ENCODE measurements around the gene CAPRIN1.

Gene CAPRIN1

GRCh38 chr11:34111722-34112270 lies 60.3 kb downstream of the CAPRIN1 start:
- Histone ChIP-seq H3K36me3 (replicated peaks; ENCODE audit: low read depth, low read length) (peaks cover 81% of the 10 kb centered on the region), H3K9ac (ENCODE audit: low read length) (no peak overlapping the region)

GRCh38 chr11:34114014-34114413 lies 62.5 kb downstream of the CAPRIN1 start:
- Histone ChIP-seq H4K20me1 (ENCODE audit: insufficient read depth, low read length) (no peaks in the 10 kb centered on the region), H3K79me2 (ENCODE audit: low read length) (peaks cover 26% of the 10 kb centered on the region), H2AFZ (ENCODE audit: low read depth, low read length) (no peak overlapping the region), H3K36me3 (replicated peaks; ENCODE audit: low read depth, low read length) (peaks cover 87% of the 10 kb centered on the region), H3K4me1 (ENCODE audit: low read length) (no peaks in the 10 kb centered on the region), H3K9ac (ENCODE audit: low read length) (no peak overlapping the region), H3K4me3 (ENCODE audit: low read length) (no peak overlapping the region), H3K27ac (ENCODE audit: low read length) (no peak overlapping the region), H3K9me3 (ENCODE audit: insufficient read depth, low read length) (no peaks in the 10 kb centered on the region), H3K4me2 (ENCODE audit: low read length) (no peak overlapping the region), H3K27me3 (ENCODE audit: low read depth, low read length) (no peaks in the 10 kb centered on the region)
- TF ChIP-seq CTCF (IDR thresholded peaks at IDR 0.05; ENCODE audit: low read depth, low read length) = no peak
- no peak for TF ChIP-seq EZH2phosphoT487 (IDR thresholded peaks at IDR 0.05; ENCODE audit: low read depth)

More at GRCh38 chr11:34111722-34112270, 60.3 kb downstream of the CAPRIN1 start:
- Histone ChIP-seq H3K9me3 (ENCODE audit: insufficient read depth, low read length) (no peaks in the 10 kb centered on the region), H4K20me1 (ENCODE audit: insufficient read depth, low read length) (no peaks in the 10 kb centered on the region), H3K4me1 (ENCODE audit: low read length) (peaks cover 5% of the 10 kb centered on the region), H2AFZ (ENCODE audit: low read depth, low read length) (no peak overlapping the region), H3K79me2 (ENCODE audit: low read length) (peaks cover 48% of the 10 kb centered on the region), H3K4me3 (ENCODE audit: low read length) (no peak overlapping the region), H3K27me3 (ENCODE audit: low read depth, low read length) (no peaks in the 10 kb centered on the region), H3K27ac (ENCODE audit: low read length) (no peak overlapping the region), H3K4me2 (ENCODE audit: low read length) (no peak overlapping the region)
- TF ChIP-seq EZH2phosphoT487 (IDR thresholded peaks at IDR 0.05; ENCODE audit: low read depth) (no peak), CTCF (IDR thresholded peaks at IDR 0.05; ENCODE audit: low read depth, low read length) (no peak)

GRCh38 chr11:34114471-34114870 lies 62.9 kb downstream of the CAPRIN1 start:
- no peak overlapping the region for H3K27ac ChIP-seq (ENCODE audit: low read length)
- no peak for TF ChIP-seq EZH2phosphoT487 (IDR thresholded peaks at IDR 0.05; ENCODE audit: low read depth)
- TF ChIP-seq CTCF (IDR thresholded peaks at IDR 0.05; ENCODE audit: low read depth, low read length) = no peak
- H3K4me1 ChIP-seq (ENCODE audit: low read length) = no peaks in the 10 kb centered on the region
- H4K20me1 ChIP-seq (ENCODE audit: insufficient read depth, low read length) = no peaks in the 10 kb centered on the region
- peaks cover 87% of the 10 kb centered on the region for H3K36me3 ChIP-seq (replicated peaks; ENCODE audit: low read depth, low read length)
- H2AFZ ChIP-seq (ENCODE audit: low read depth, low read length) = no peak overlapping the region
- H3K4me3 ChIP-seq (ENCODE audit: low read length) = no peak overlapping the region
- H3K9me3 ChIP-seq (ENCODE audit: insufficient read depth, low read length) = no peaks in the 10 kb centered on the region
- no peak overlapping the region for H3K4me2 ChIP-seq (ENCODE audit: low read length)
- peaks cover 22% of the 10 kb centered on the region for H3K79me2 ChIP-seq (ENCODE audit: low read length)
- H3K27me3 ChIP-seq (ENCODE audit: low read depth, low read length) = no peaks in the 10 kb centered on the region
- no peak overlapping the region for H3K9ac ChIP-seq (ENCODE audit: low read length)

GRCh38 chr11:34120651-34121050 lies 69.1 kb downstream of the CAPRIN1 start:
- Histone ChIP-seq H3K27me3 (ENCODE audit: low read depth, low read length) (no peaks in the 10 kb centered on the region), H3K27ac (ENCODE audit: low read length) (no peak overlapping the region), H2AFZ (ENCODE audit: low read depth, low read length) (no peak overlapping the region), H3K36me3 (replicated peaks; ENCODE audit: low read depth, low read length) (peaks cover 74% of the 10 kb centered on the region), H3K4me2 (ENCODE audit: low read length) (no peak overlapping the region), H3K79me2 (ENCODE audit: low read length) (no peaks in the 10 kb centered on the region; the same call in 1 of the 2 replicates), H3K9ac (ENCODE audit: low read length) (no peak overlapping the region), H3K4me3 (ENCODE audit: low read length) (no peak overlapping the region), H4K20me1 (ENCODE audit: insufficient read depth, low read length) (no peaks in the 10 kb centered on the region), H3K4me1 (ENCODE audit: low read length) (no peaks in the 10 kb centered on the region), H3K9me3 (ENCODE audit: insufficient read depth, low read length) (no peaks in the 10 kb centered on the region)
- TF ChIP-seq EZH2phosphoT487 (IDR thresholded peaks at IDR 0.05; ENCODE audit: low read depth) (no peak), CTCF (IDR thresholded peaks at IDR 0.05; ENCODE audit: low read depth, low read length) (no peak)

All from OCI-LY3 (cell line).